Limb (tissue), 2 donors: ENCODE measurements around the gene ZNF292.
"Not testable (repeated sequence)": the region's sequence is repeated elsewhere in the genome, so short reads cannot be mapped to it uniquely, and the experiment has no call there.

Source experiments
- DNase-seq, 2 donors: peaks; one replicate each; pipeline ENCODE4 v3.0.0-alpha.2; 2016; ENCODE audit errors: extremely low spot score in 2 of 2

Gene ZNF292

GRCh38 chr6:87212596-87212995, 57.2 kb downstream of the ZNF292 start:
- DNase-seq = no peak

- no peak for DNase-seq
These were observed 58.0 kb downstream of the ZNF292 start for GRCh38 chr6:87213364-87213763.

GRCh38 chr6:87214831-87215230, 59.5 kb downstream of the ZNF292 start:
- DNase-seq = no peak

GRCh38 chr6:87220997-87221396, 65.6 kb downstream of the ZNF292 start:
- no peak for DNase-seq

- no peak for DNase-seq
These were observed 67.3 kb downstream of the ZNF292 start for GRCh38 chr6:87222676-87223075.

GRCh38 chr6:87224971-87225370, 69.6 kb downstream of the ZNF292 start:
- DNase-seq = no peak

GRCh38 chr6:87225511-87225910, 70.1 kb downstream of the ZNF292 start:
- no peak for DNase-seq

- no peak for DNase-seq
These were observed 70.6 kb downstream of the ZNF292 start for GRCh38 chr6:87225937-87226336.

- DNase-seq = no peak
These were observed 75.4 kb downstream of the ZNF292 start for GRCh38 chr6:87230801-87231200.

GRCh38 chr6:87237804-87238203, 82.4 kb downstream of the ZNF292 start:
- no peak for DNase-seq

GRCh38 chr6:87239098-87239635, 83.8 kb downstream of the ZNF292 start:
- DNase-seq = not testable (repeated sequence)

GRCh38 chr6:87241304-87241703, 85.9 kb downstream of the ZNF292 start:
- no peak for DNase-seq

GRCh38 chr6:87242311-87242710, 86.9 kb downstream of the ZNF292 start:
- no peak for DNase-seq

- DNase-seq = no peak
These were observed 88.4 kb downstream of the ZNF292 start for GRCh38 chr6:87243812-87244211.

- DNase-seq = no peak
These were observed 89.0 kb downstream of the ZNF292 start for GRCh38 chr6:87244380-87244779.

GRCh38 chr6:87250019-87250418, 94.7 kb downstream of the ZNF292 start:
- no peak for DNase-seq

GRCh38 chr6:87251225-87251624, 95.9 kb downstream of the ZNF292 start:
- no peak for DNase-seq

- DNase-seq = no peak
These were observed 96.4 kb downstream of the ZNF292 start for GRCh38 chr6:87251725-87252124.

GRCh38 chr6:87257046-87257445, 101.7 kb downstream of the ZNF292 start:
- DNase-seq = no peak

- DNase-seq = no peak
These were observed 102.2 kb downstream of the ZNF292 start for GRCh38 chr6:87257565-87257964.

- no peak for DNase-seq
These were observed 102.6 kb downstream of the ZNF292 start for GRCh38 chr6:87257975-87258374.

GRCh38 chr6:87259791-87260190, 104.4 kb downstream of the ZNF292 start:
- no peak for DNase-seq

- DNase-seq = no peak
These were observed 106.2 kb downstream of the ZNF292 start for GRCh38 chr6:87261534-87261933.

GRCh38 chr6:87264481-87264880, 109.1 kb downstream of the ZNF292 start:
- no peak for DNase-seq
